HT-29 (cell line): ENCODE data around the gene EBPL. TPM values are rescaled to one million over a fixed set of nuclear protein-coding genes. Genes with fewer than 3 reads are reported as not detected.
A peak's percentile ranks its signal among the peaks of the same experiment; 100 is the strongest.
"Not testable (repeated sequence)": the region's sequence is repeated elsewhere in the genome, so short reads cannot be mapped to it uniquely, and the experiment has no call there.

ENCODE experiments used
- DNase-seq: peaks from one replicate; pipeline ENCODE4 v3.0.0-alpha.2; 2015; ENCODE audit warnings: low spot score
- total RNA-seq: library from RNA; depleted of rRNA; stranded (reverse); fragments of >200 nt; shearing (Covaris generic); gene quantifications from 2 replicates; pipeline ENCODE4 v1.2.3, GENCODE V29; 2014; rRNA removed

EBPL gene
- 129 and 178 TPM in 2 replicates for total RNA-seq

DNA sequence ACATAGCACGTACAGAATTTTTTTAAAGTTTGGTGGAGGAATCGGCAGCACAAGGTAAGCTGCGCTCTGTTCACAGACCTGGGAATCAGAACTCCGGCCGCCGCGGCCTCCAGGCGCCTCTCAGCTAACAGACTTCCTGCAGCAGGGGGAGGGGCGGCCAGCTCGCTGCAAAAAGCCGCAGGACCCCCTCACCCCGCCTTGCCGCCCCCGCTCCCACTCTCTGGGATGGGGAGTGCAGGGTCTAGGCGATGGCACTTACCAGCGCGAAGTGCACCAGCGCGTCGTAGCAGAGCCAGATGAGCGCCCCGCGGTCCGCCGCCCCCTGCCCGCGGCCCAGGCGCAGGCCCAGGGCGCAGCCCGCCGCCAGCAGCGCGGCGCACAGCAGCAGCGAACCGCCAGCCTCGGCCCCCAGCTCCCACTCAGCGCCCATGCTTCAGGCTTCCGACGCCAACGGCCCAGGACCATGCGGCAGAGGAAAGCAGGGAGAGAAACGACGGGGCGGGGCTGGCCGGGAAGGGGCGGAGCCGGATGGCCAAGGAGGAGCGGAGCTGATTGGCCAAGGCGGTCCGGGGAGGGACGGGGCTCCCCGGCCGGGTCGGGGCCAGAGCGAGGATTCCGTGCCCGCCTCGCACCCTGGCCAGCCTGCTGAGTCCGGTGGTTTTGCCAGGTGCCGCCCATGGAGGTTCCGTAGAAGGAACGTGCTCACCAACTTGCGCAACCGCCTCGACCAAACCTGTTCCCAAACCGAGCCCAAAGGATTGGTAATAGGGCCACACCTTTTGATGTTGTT, at the start of gene EBPL:
Gene EBPL (minus strand): TSS at position 492 of the 790 bp plus-strand sequence. CDS start 62 bp downstream, at position 430.
- DNase-seq: peak; percentile 98

- no peak for DNase-seq
Observed at GRCh38 chr13:49740870-49741269, 49.6 kb upstream of the EBPL start.

DNA sequence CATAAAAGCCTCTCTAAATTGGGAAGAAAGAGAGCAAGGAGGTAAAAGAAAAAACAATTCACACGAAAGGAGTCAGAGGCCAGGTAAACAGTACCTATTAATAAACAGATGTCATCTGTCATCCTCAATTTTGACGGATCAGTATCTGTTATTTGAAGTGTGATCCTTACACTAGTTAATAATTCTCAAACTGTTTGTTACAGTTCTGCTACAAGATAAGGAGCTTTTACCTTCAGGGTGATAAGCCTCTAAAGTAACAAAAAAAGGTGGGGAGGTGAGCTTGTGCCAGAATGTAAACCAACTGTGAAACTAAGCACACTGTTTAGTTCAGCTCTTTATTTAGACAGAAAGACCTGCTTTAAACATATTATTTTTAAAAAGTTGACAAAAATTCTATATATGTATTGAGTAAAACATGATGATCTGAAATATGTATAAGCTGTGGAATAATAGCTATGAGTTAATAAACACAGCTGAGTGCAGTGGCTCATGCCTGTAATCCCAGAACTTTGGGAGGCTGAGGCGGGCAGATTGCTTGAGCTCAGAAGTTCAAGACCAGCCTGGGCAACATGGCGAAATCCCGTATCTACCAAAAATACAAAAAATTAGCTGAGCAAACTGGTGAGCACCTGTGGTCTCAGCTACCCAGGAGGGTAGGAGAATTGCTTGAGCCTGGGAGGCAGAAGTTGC, 48.4 kb upstream of the EBPL start:
- no peak for DNase-seq

- DNase-seq: no peak
Observed at GRCh38 chr13:49733181-49733951, 42.1 kb upstream of the EBPL start.

DNA sequence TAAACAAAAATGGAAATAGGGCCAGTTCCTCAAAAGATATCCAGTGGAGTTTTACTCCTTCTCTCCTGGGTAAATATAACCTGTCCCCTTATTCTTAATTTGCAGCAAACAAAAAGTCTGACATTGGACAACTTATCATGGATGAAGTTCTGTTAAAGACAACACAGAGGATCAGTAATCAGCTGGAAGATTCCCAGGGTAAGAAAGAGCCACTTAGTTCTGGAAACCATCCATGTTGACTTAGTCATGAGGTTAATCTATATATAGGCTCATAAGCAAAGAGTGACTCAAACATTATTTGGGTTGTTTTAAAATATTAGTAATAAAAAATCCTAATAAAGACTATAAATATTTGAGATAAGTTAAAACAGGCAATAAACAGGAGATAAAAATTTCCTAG, 40.5 kb upstream of the EBPL start:
- DNase-seq: no peak

DNA sequence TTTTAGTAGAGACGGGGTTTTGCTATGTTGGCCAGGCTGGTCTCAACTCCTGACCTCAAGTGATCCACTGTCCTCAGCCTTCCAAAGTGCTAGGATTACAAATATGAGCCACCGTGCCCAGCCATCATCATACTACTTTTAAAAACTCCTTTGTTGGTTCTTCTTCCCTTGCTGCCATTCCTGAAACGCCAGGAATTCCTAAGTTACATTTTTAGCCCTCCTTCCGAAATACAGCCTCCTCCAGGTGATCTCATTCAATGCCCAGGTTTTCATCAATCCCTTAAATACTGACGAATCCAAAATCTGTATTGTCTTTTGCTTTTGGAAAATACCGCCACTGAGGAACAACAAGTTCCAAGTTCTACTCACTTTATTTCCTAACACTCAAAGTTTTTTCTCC, 25.3 kb upstream of the EBPL start:
- no peak for DNase-seq

- DNase-seq: no peak
Observed at GRCh38 chr13:49714757-49715156, 23.5 kb upstream of the EBPL start.

GRCh38 chr13:49711218-49711863, 20.1 kb upstream of the EBPL start:
- DNase-seq: peak; percentile 18

DNA sequence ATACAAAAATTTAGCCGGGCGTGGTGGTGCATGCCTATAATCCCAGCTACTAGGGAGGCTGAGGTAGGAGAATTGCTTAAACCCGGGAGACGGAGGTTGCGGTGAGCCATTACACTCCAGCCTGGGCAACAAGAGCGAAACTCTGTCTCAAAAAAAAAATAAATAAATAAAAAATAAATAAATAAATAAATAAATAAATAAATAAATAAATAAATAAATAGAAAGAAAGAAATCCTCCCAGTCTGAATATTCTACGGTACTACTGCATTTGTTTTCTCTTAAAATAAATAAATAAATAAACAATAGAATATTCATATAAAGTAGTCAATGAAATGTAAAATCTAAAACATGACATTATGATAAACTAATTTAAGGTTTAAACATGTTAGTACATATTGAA, 13.0 kb upstream of the EBPL start:
- DNase-seq: not testable (repeated sequence)

DNA sequence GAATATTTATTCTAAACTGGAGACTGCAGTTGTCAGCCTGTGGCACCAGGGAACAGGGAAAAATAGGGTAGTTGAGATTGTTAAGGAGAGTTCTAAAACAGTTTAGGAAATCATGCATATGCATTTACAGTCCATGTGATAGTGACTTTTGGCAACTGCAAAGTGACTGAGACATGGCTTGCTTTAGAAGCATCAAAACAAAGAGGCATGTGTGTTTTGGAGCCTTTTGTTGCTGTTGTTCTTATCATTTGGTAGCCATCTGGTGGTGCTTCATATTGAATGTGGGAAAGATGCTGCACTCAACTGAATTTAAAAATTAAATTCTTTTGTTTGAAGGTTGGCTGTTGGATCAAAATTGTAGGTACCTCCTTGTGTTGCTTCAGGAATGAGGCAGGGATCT, 10.2 kb upstream of the EBPL start:
- DNase-seq: no peak

GRCh38 chr13:49697468-49697867, 6.2 kb upstream of the EBPL start:
- no peak for DNase-seq

GRCh38 chr13:49694446-49694845, 3.2 kb upstream of the EBPL start:
- no peak for DNase-seq

GRCh38 chr13:49693877-49694276, 2.6 kb upstream of the EBPL start:
- DNase-seq: no peak

DNA sequence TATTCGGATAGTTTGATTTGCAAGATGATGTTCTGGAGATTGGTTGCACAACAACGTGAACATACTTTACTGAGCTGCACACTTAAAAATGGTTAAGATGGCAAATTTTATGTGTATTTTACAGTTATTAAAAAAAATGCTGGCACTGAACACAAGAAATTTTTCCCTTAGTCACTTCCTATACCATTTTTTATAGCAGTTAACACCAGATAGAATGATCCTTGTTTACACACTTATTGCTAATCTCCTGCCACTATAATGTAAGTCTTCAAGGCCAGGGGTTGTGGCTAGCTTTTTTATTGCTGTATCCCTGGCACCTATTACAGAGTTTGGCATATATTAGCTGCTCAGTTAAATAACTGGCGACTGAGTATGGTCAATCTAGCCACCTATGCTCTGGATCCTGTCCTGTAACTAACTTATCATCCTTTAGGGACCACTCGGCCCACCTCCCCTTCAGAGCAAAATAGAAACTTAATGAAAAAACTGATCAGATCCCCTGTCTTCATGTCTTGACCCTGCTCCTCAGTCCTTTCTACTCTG, 2.0 kb upstream of the EBPL start:
- DNase-seq: no peak

- peak; percentile 52 for DNase-seq
Observed at GRCh38 chr13:49690133-49690994, 922 bp downstream of the EBPL start.

- DNase-seq: no peak
Observed at GRCh38 chr13:49683489-49683888, 7.8 kb downstream of the EBPL start.

GRCh38 chr13:49681842-49682435, 9.3 kb downstream of the EBPL start:
- no peak for DNase-seq

GRCh38 chr13:49679246-49679645, 12.0 kb downstream of the EBPL start:
- DNase-seq: peak; percentile 51

- DNase-seq: no peak
Observed at GRCh38 chr13:49678191-49678914, 12.9 kb downstream of the EBPL start.
